GM12874 (cell line): Measurements from ENCODE around the gene UBC.

ENCODE experiments used
- CTCF ChIP-seq: IDR thresholded peaks from 2 replicates; pipeline ENCODE4 v1.5.1; 2011; ENCODE audit warnings: low read depth, mild to moderate bottlenecking, control low read depth, low read length, moderate library complexity; ENCODE audit not compliant: insufficient read depth

Gene UBC

GRCh38 chr12:124875803-124876132, 38.7 kb downstream of the UBC start:
- no peak for TF ChIP-seq CTCF

GRCh38 chr12:124874988-124875802, 39.3 kb downstream of the UBC start:
- TF ChIP-seq CTCF = no peak

GRCh38 chr12:124874188-124874587, 40.3 kb downstream of the UBC start:
- TF ChIP-seq CTCF = no peak

- TF ChIP-seq CTCF = no peak
Observed at GRCh38 chr12:124872068-124872719, 42.3 kb downstream of the UBC start.

- TF ChIP-seq CTCF = no peak
Observed at GRCh38 chr12:124871297-124871696, 43.2 kb downstream of the UBC start.

- TF ChIP-seq CTCF = no peak
Observed at GRCh38 chr12:124870515-124870914, 43.9 kb downstream of the UBC start.

- no peak for TF ChIP-seq CTCF
Observed at GRCh38 chr12:124869059-124869665, 45.3 kb downstream of the UBC start.
